ENCODE results near the gene GALNT8. TPM values are rescaled to one million over a fixed set of nuclear protein-coding genes. Genes with fewer than 3 reads are reported as not detected.

The GALNT8 gene
- total RNA-seq, 1 experiment from 2014 or later = not detected

DNA sequence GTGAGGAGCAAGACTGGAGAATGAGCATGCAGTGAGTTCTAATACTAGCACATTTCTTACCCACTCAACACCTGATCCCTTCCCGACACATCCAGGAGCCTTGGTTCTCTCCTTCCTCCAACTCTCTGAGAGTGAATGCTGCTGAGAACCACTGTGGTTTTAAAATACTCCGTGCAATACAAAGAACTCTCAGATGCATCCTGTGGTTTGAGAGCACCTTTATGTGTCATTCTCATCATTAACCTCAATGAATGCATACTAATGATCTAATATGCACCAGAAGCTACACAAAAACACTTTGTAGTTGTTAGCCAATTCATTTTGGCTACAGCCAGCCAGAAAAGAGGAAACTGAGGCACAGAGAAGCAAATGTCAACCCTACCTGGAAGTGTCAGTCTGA is 87.6 kb downstream of the GALNT8 start:
- Histone ChIP-seq H3K27ac (ENCODE audit: low read length) (no peak overlapping the region), H3K79me2 (ENCODE audit: low read length) (no peaks in the 10 kb centered on the region), H4K20me1 (ENCODE audit: low read length) (no peaks in the 10 kb centered on the region), H3K4me3 (ENCODE audit: low read length) (no peak overlapping the region), H3F3A (ENCODE audit: low read length, unreplicated experiment) (no peaks in the 10 kb centered on the region), H3K9me2 (replicated peaks; ENCODE audit: low read length) (no peaks in the 10 kb centered on the region), H2AFZ (ENCODE audit: low read length) (no peak overlapping the region), H3K9me3 (ENCODE audit: low read length) (no peaks in the 10 kb centered on the region), H3K27me3 (ENCODE audit: low read length) (0 out of 2 replicates have a peak, but pooled peaks cover 2% of the 10 kb centered on the region), H3K4me2 (ENCODE audit: low read length) (no peak overlapping the region), H3K9ac (ENCODE audit: low read length) (no peak overlapping the region), H3K4me1 (ENCODE audit: insufficient read depth, low read length) (no peaks in the 10 kb centered on the region), H3K36me3 (ENCODE audit: low read depth, low read length) (no peaks in the 10 kb centered on the region)
- no peak for ATAC-seq
- intact Hi-C loops (cut with micrococcal nuclease) = no loop called here
- TF ChIP-seq EZH2 (IDR thresholded peaks at IDR 0.05; ENCODE audit: low read length, unreplicated experiment) = no peak
- TF ChIP-seq EZH2phosphoT487 (IDR thresholded peaks at IDR 0.05; ENCODE audit: borderline replicate concordance, low read length) = no peak
- TF ChIP-seq CTCF (conservative IDR thresholded peaks at IDR 0.05; ENCODE audit: low read depth, low read length) = no peak
- no peak for DNase-seq
- CTCF ChIA-PET = no interaction called here
- no TSS peak for BruUV-seq (replicated peaks)
- POLR2A ChIA-PET (ENCODE audit: unreplicated experiment) = no interaction called here

GRCh38 chr12:4809013-4809448 is 88.8 kb downstream of the GALNT8 start:
- H3F3A ChIP-seq (ENCODE audit: low read length, unreplicated experiment) = no peaks in the 10 kb centered on the region
- no peak for TF ChIP-seq EZH2phosphoT487 (IDR thresholded peaks at IDR 0.05; ENCODE audit: borderline replicate concordance, low read length)
- no peaks in the 10 kb centered on the region for H3K9me2 ChIP-seq (replicated peaks; ENCODE audit: low read length)
- no peak overlapping the region for H2AFZ ChIP-seq (ENCODE audit: low read length)
- H3K9ac ChIP-seq (ENCODE audit: low read length) = no peak overlapping the region
- BruUV-seq (replicated peaks) = no TSS peak
- no peak overlapping the region for H3K4me2 ChIP-seq (ENCODE audit: low read length)
- ATAC-seq (no peak), DNase-seq (no peak)
- POLR2A ChIA-PET (ENCODE audit: unreplicated experiment) = no interaction called here
- no peaks in the 10 kb centered on the region for H3K4me1 ChIP-seq (ENCODE audit: insufficient read depth, low read length)
- H4K20me1 ChIP-seq (ENCODE audit: low read length) = no peaks in the 10 kb centered on the region
- CTCF ChIA-PET = no interaction called here
- no peaks in the 10 kb centered on the region for H3K9me3 ChIP-seq (ENCODE audit: low read length)
- 0 out of 2 replicates have a peak, but pooled peaks cover under 1% of the 10 kb centered on the region for H3K27me3 ChIP-seq (ENCODE audit: low read length)
- intact Hi-C loops (cut with micrococcal nuclease) = no loop called here
- H3K4me3 ChIP-seq (ENCODE audit: low read length) = no peak overlapping the region
- no peaks in the 10 kb centered on the region for H3K36me3 ChIP-seq (ENCODE audit: low read depth, low read length)
- H3K27ac ChIP-seq (ENCODE audit: low read length) = no peak overlapping the region
- no peaks in the 10 kb centered on the region for H3K79me2 ChIP-seq (ENCODE audit: low read length)

GRCh38 chr12:4809449-4810218 is 89.4 kb downstream of the GALNT8 start:
- Histone ChIP-seq H2AFZ (ENCODE audit: low read length) (no peak overlapping the region), H3K9ac (ENCODE audit: low read length) (no peak overlapping the region), H3K9me3 (ENCODE audit: low read length) (no peaks in the 10 kb centered on the region), H4K20me1 (ENCODE audit: low read length) (no peaks in the 10 kb centered on the region), H3K27me3 (ENCODE audit: low read length) (0 out of 2 replicates have a peak, but pooled peaks cover 7% of the 10 kb centered on the region), H3K4me3 (ENCODE audit: low read length) (no peak overlapping the region), H3K79me2 (ENCODE audit: low read length) (no peaks in the 10 kb centered on the region), H3K36me3 (ENCODE audit: low read depth, low read length) (no peaks in the 10 kb centered on the region), H3K9me2 (replicated peaks; ENCODE audit: low read length) (no peaks in the 10 kb centered on the region), H3K4me2 (ENCODE audit: low read length) (no peak overlapping the region), H3F3A (ENCODE audit: low read length, unreplicated experiment) (no peaks in the 10 kb centered on the region), H3K4me1 (ENCODE audit: insufficient read depth, low read length) (no peaks in the 10 kb centered on the region), H3K27ac (ENCODE audit: low read length) (no peak overlapping the region)
- CTCF ChIA-PET = no interaction called here
- intact Hi-C loops (cut with micrococcal nuclease) = no loop called here
- POLR2A ChIA-PET (ENCODE audit: unreplicated experiment) = no interaction called here
- no peak for TF ChIP-seq CTCF (conservative IDR thresholded peaks at IDR 0.05; ENCODE audit: low read depth, low read length)
- TF ChIP-seq EZH2 (IDR thresholded peaks at IDR 0.05; ENCODE audit: low read length, unreplicated experiment) = no peak
- TF ChIP-seq EZH2phosphoT487 (IDR thresholded peaks at IDR 0.05; ENCODE audit: borderline replicate concordance, low read length) = no peak
- ATAC-seq (no peak), DNase-seq (no peak)
- BruUV-seq (replicated peaks) = no TSS peak

All from PC-3 (cell line).